ENCODE measurements around the gene ADCY1.
A peak's percentile ranks its signal among the peaks of the same experiment; 100 is the strongest.
"Not testable (repeated sequence)": the region's sequence is repeated elsewhere in the genome, so short reads cannot be mapped to it uniquely, and the experiment has no call there.

The ADCY1 gene

GRCh38 chr7:45768516-45769394, 194.6 kb downstream of the ADCY1 start:
- DNase-seq, result peak; percentile 94 to 96

GRCh38 chr7:45769626-45770025, 195.5 kb downstream of the ADCY1 start:
- not testable (repeated sequence) for DNase-seq

All from Kasumi-1 (cell line).